ENCODE results near the gene DCLK2.

GRCh38 chr4:150072906-150073714 lies 5.1 kb upstream of the DCLK2 start:
- no peak for TF ChIP-seq ZBTB8A (tag by site-specific recombination; IDR thresholded peaks at IDR 0.05)
- no peak for TF ChIP-seq ZNF280D (tag by site-specific recombination; IDR thresholded peaks at IDR 0.05)
- TF ChIP-seq CTCF (tag by site-specific recombination; IDR thresholded peaks at IDR 0.05) = no peak
- no peak for TF ChIP-seq BCL11A (tag by site-specific recombination; IDR thresholded peaks at IDR 0.05; ENCODE audit: low read depth)
- no peak for TF ChIP-seq ZNF423 (tag by site-specific recombination; IDR thresholded peaks at IDR 0.05)
- no peak for TF ChIP-seq ZNF302 (tag by site-specific recombination; IDR thresholded peaks at IDR 0.05; ENCODE audit: low read depth)
- no peak for TF ChIP-seq ZNF785 (tag by site-specific recombination; IDR thresholded peaks at IDR 0.05)
- TF ChIP-seq ZNF549 (tag by site-specific recombination; IDR thresholded peaks at IDR 0.05) = no peak
- TF ChIP-seq ZNF274 (IDR thresholded peaks at IDR 0.05; ENCODE audit: low read length) = no peak
- TF ChIP-seq ZNF274 (tag by site-specific recombination; IDR thresholded peaks at IDR 0.05; ENCODE audit: borderline replicate concordance) = no peak
- TF ChIP-seq ZNF211 (tag by site-specific recombination; IDR thresholded peaks at IDR 0.05; ENCODE audit: low read depth) = no peak
- no peak for TF ChIP-seq ZSCAN16 (tag by site-specific recombination; IDR thresholded peaks at IDR 0.05)
- TF ChIP-seq ZNF24 (tag by site-specific recombination; IDR thresholded peaks at IDR 0.05) = no peak
